Neural cell (in vitro differentiated cells): Measurements from ENCODE around the gene BNIP3. TPM values are rescaled to one million over a fixed set of nuclear protein-coding genes. Genes with fewer than 3 reads are reported as not detected.

Source experiments
- H2AFZ ChIP-seq: fragments of 200-600, 300-800 bp; sonication (generic), shearing (Covaris generic); 2 replicates; pipeline ENCODE4 v1.6.0; 2014; ENCODE audit warnings: low read depth, mild to moderate bottlenecking, antibody characterized with exemption, low read length, moderate library complexity
- H3F3A ChIP-seq: fragments of 200-600 bp; shearing (Covaris generic); 2 replicates; pipeline ENCODE4 v1.6.1; 2016; ENCODE audit warnings: mild to moderate bottlenecking, moderate library complexity, mixed read lengths, antibody characterized with exemption, low read length; ENCODE audit not compliant: insufficient read depth, poor library complexity, severe bottlenecking
- H3K27ac ChIP-seq: fragments of 200-600, 300-800 bp; sonication (generic), shearing (Covaris generic); 2 replicates; pipeline ENCODE4 v1.5.1; 2014; ENCODE audit warnings: mild to moderate bottlenecking, low read length, moderate library complexity
- H3K27me3 ChIP-seq: fragments of 300-800, 200-600 bp; sonication (generic), shearing (Covaris generic); 2 replicates; pipeline ENCODE4 v1.6.0; 2014; ENCODE audit warnings: mild to moderate bottlenecking, low read depth, low read length, moderate library complexity; ENCODE audit not compliant: insufficient read depth
- H3K36me3 ChIP-seq: fragments of 300-800, 200-600 bp; sonication (generic), shearing (Covaris generic); 2 replicates; pipeline ENCODE4 v1.5.1; 2014; ENCODE audit warnings: mild to moderate bottlenecking, antibody characterized with exemption, low read length, moderate library complexity; ENCODE audit not compliant: insufficient read depth
- H3K4me2 ChIP-seq: fragments of 300-800, 200-600 bp; sonication (generic), shearing (Covaris generic); 2 replicates; pipeline ENCODE4 v1.6.0; 2014; ENCODE audit warnings: mild to moderate bottlenecking, low read length
- H3K4me3 ChIP-seq: fragments of 300-800, 200-600 bp; sonication (generic), shearing (Covaris generic); 2 replicates; pipeline ENCODE4 v1.5.1; 2014; ENCODE audit warnings: mild to moderate bottlenecking, low read length, moderate library complexity
- H3K79me2 ChIP-seq: fragments of 200-600 bp; shearing (Covaris generic); replicated peaks from 2 replicates; pipeline ENCODE4 v1.6.0; 2014; ENCODE audit warnings: mild to moderate bottlenecking, low read length, moderate library complexity; ENCODE audit not compliant: insufficient read depth
- H3K9ac ChIP-seq: fragments of 300-800, 200-600 bp; sonication (generic), shearing (Covaris generic); 2 replicates; pipeline ENCODE4 v1.6.1; 2016; ENCODE audit warnings: mild to moderate bottlenecking, low read length, mixed read lengths
- H3K9me2 ChIP-seq: fragments of 200-600 bp; shearing (Covaris generic); 2 replicates; pipeline ENCODE4 v1.6.1; 2016; ENCODE audit warnings: mild to moderate bottlenecking, low read length, mixed read lengths; ENCODE audit not compliant: insufficient read depth
- H3K9me3 ChIP-seq: fragments of 200-600, 300-800 bp; sonication (generic), shearing (Covaris generic); 2 replicates; pipeline ENCODE4 v1.6.1; 2016; ENCODE audit warnings: mild to moderate bottlenecking, mixed run types, low read length, moderate library complexity, mixed read lengths
- H4K20me1 ChIP-seq: fragments of 200-600 bp; shearing (Covaris generic); 2 replicates; pipeline ENCODE4 v1.6.1; 2016; ENCODE audit warnings: mild to moderate bottlenecking, mixed run types; ENCODE audit not compliant: insufficient read depth
- EP300 ChIP-seq: fragments of 450-650 bp; conservative IDR thresholded peaks from 2 replicates; pipeline ENCODE4 v1.6.1; 2014; ENCODE audit warnings: antibody characterized with exemption, mild to moderate bottlenecking, moderate library complexity; ENCODE audit not compliant: poor library complexity, severe bottlenecking
- EZH2 ChIP-seq: fragments of 200-600, 300-800 bp; shearing (Covaris generic), sonication (generic); IDR thresholded peaks from 2 replicates; pipeline ENCODE4 v1.6.1; 2014; ENCODE audit warnings: antibody characterized with exemption, low read length, borderline replicate concordance, mild to moderate bottlenecking; ENCODE audit not compliant: insufficient read depth, poor library complexity, severe bottlenecking
- MXI1 ChIP-seq: fragments of 450-650 bp; conservative IDR thresholded peaks from 2 replicates; pipeline ENCODE4 v1.6.1; 2014; ENCODE audit warnings: antibody characterized with exemption, mild to moderate bottlenecking; ENCODE audit not compliant: poor library complexity, severe bottlenecking
- POLR2AphosphoS5 ChIP-seq: IDR thresholded peaks from 2 replicates; pipeline ENCODE4 v1.6.1; 2012
- RAD21 ChIP-seq: fragments of 450-650 bp; conservative IDR thresholded peaks from 2 replicates; pipeline ENCODE4 v1.6.1; 2014; ENCODE audit warnings: antibody characterized with exemption, mild to moderate bottlenecking, moderate library complexity
- SMC3 ChIP-seq: fragments of 450-650 bp; conservative IDR thresholded peaks from 2 replicates; pipeline ENCODE4 v1.6.1; 2014; ENCODE audit warnings: antibody characterized with exemption, mild to moderate bottlenecking, moderate library complexity; ENCODE audit not compliant: poor library complexity
- TAF1 ChIP-seq: IDR thresholded peaks from 2 replicates; pipeline ENCODE4 v1.6.1; 2012; ENCODE audit warnings: low read depth
- polyA plus RNA-seq: library from polyadenylated mRNA; depleted of rRNA; stranded (reverse); fragments of >200 nt; gene quantifications from 2 replicates; pipeline ENCODE4 v1.2.3, GENCODE V29; 2014
- TF ChIP-seq, protein P1 (sequence below): IDR thresholded peaks from 2 replicates; pipeline ENCODE4 v1.6.1; 2012; ENCODE audit warnings: borderline replicate concordance
- TF ChIP-seq, protein P2 (sequence below): fragments of 450-650 bp; IDR thresholded peaks from 2 replicates; pipeline ENCODE4 v1.5.1; 2014; ENCODE audit warnings: antibody characterized with exemption, mild to moderate bottlenecking, moderate library complexity; ENCODE audit not compliant: poor library complexity, severe bottlenecking

Gene BNIP3
- polyA plus RNA-seq, 1 donor from 2014 or later, result 77.1 TPM

DNA sequence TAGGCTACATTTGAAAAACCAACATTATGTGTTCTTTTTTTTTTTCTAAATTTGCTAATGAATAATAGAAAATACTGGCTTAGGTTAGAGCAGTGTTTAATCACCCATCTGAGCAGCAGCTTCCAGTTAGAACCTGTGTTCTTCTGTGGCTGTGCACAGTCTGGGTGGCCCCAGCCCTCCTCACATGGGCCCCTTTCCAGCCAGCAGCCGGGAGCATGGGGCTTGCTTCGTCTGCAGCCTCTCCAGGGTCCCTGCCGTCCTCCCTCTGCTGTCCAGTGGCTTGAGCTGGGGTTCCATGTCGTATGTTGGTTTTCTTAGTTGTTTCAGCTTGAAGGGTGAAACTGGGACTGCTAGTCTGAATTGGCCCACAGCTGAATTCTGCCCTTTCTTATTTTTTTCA is 37.3 kb downstream of the BNIP3 start:
- H3K36me3 ChIP-seq, result peaks cover 19% of the 10 kb centered on the region
- no peak overlapping the region for H3K27ac ChIP-seq
- no peak overlapping the region for H3K4me3 ChIP-seq
- H3K9me2 ChIP-seq, result no peaks in the 10 kb centered on the region
- TF ChIP-seq RAD21 (no peak), EZH2 (no peak), SMC3 (no peak), MXI1 (no peak), TAF1 (no peak), EP300 (no peak), POLR2AphosphoS5 (no peak)
- TF ChIP-seq, protein P1, sequence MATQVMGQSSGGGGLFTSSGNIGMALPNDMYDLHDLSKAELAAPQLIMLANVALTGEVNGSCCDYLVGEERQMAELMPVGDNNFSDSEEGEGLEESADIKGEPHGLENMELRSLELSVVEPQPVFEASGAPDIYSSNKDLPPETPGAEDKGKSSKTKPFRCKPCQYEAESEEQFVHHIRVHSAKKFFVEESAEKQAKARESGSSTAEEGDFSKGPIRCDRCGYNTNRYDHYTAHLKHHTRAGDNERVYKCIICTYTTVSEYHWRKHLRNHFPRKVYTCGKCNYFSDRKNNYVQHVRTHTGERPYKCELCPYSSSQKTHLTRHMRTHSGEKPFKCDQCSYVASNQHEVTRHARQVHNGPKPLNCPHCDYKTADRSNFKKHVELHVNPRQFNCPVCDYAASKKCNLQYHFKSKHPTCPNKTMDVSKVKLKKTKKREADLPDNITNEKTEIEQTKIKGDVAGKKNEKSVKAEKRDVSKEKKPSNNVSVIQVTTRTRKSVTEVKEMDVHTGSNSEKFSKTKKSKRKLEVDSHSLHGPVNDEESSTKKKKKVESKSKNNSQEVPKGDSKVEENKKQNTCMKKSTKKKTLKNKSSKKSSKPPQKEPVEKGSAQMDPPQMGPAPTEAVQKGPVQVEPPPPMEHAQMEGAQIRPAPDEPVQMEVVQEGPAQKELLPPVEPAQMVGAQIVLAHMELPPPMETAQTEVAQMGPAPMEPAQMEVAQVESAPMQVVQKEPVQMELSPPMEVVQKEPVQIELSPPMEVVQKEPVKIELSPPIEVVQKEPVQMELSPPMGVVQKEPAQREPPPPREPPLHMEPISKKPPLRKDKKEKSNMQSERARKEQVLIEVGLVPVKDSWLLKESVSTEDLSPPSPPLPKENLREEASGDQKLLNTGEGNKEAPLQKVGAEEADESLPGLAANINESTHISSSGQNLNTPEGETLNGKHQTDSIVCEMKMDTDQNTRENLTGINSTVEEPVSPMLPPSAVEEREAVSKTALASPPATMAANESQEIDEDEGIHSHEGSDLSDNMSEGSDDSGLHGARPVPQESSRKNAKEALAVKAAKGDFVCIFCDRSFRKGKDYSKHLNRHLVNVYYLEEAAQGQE, result no peak
- TF ChIP-seq, protein P2, sequence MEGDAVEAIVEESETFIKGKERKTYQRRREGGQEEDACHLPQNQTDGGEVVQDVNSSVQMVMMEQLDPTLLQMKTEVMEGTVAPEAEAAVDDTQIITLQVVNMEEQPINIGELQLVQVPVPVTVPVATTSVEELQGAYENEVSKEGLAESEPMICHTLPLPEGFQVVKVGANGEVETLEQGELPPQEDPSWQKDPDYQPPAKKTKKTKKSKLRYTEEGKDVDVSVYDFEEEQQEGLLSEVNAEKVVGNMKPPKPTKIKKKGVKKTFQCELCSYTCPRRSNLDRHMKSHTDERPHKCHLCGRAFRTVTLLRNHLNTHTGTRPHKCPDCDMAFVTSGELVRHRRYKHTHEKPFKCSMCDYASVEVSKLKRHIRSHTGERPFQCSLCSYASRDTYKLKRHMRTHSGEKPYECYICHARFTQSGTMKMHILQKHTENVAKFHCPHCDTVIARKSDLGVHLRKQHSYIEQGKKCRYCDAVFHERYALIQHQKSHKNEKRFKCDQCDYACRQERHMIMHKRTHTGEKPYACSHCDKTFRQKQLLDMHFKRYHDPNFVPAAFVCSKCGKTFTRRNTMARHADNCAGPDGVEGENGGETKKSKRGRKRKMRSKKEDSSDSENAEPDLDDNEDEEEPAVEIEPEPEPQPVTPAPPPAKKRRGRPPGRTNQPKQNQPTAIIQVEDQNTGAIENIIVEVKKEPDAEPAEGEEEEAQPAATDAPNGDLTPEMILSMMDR, result no peak
- no peak overlapping the region for H2AFZ ChIP-seq
- H3K4me2 ChIP-seq, result no peak overlapping the region
- no peaks in the 10 kb centered on the region for H3K27me3 ChIP-seq
- H3K9me3 ChIP-seq, result no peaks in the 10 kb centered on the region
- H3F3A ChIP-seq, result no peaks in the 10 kb centered on the region
- no peak overlapping the region for H3K9ac ChIP-seq
- H3K79me2 ChIP-seq, result no peaks in the 10 kb centered on the region
- H4K20me1 ChIP-seq, result no peaks in the 10 kb centered on the region

DNA sequence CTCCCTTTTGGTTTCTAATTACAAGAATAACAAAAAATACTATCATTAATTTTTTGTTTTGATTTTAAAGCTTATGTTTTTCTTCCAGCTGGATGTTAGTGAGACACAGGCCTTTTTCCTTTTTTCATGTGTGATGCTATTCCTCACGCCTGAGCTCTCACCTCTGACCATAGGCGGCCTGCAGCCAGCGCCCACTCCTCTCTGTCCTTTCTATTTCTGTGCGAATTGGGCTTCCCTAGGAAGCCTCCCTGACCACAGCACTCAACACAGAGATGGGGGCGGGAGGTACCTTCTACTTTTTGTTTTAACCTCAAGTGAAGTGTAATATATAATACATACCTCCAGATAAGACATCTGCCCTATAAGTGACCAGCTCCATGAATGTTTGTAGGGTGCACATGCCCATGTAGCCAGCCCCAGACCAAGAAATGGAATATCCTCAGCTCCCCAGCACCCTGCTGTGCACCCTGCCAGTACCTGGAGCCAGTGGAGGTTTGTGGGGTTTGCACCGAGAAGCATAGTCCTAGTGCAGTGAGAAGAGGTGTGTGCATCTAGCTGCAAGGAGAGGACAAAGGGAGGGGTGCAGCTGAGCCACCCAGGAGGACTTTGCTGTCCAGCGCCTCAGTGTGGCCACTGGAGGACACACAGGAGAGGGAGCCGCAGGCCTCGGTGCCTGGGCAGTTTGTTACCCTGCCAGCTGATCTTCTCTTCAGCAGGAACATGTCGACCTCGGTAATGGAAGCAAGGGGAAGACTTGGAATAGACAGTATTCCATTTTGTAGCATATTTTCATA is 38.5 kb downstream of the BNIP3 start:
- no peak for TF ChIP-seq POLR2AphosphoS5
- TF ChIP-seq, protein P2, result peak; percentile 12
- peaks cover 19% of the 10 kb centered on the region for H3K36me3 ChIP-seq

More for the DNA sequence above, 38.5 kb downstream of the BNIP3 start:
- Histone ChIP-seq H3K9me2 (no peaks in the 10 kb centered on the region), H4K20me1 (no peaks in the 10 kb centered on the region), H2AFZ (no peak overlapping the region), H3K9me3 (no peaks in the 10 kb centered on the region), H3F3A (no peaks in the 10 kb centered on the region), H3K27me3 (no peaks in the 10 kb centered on the region), H3K27ac (no peak overlapping the region), H3K4me3 (no peak overlapping the region), H3K4me2 (no peak overlapping the region), H3K9ac (no peak overlapping the region), H3K79me2 (no peaks in the 10 kb centered on the region)
